Effector memory CD4-positive, alpha-beta T cell (primary cell): ENCODE measurements around the gene GRID2.

ENCODE experiments used
- DNase-seq, 3 donors: peaks; one replicate each; pipeline ENCODE4 v3.0.0-alpha.2; 2020
- H3K27ac ChIP-seq: 2 replicates; pipeline ENCODE4 v1.7.0; 2013; ENCODE audit warnings: mild to moderate bottlenecking, low read length, moderate library complexity; ENCODE audit not compliant: insufficient read depth, poor library complexity, severe bottlenecking
- H3K27me3 ChIP-seq: replicated peaks from 2 replicates; pipeline ENCODE4 v1.7.0; 2013; ENCODE audit warnings: mild to moderate bottlenecking, low read length; ENCODE audit not compliant: insufficient read depth, control insufficient read depth, poor library complexity, severe bottlenecking
- H3K36me3 ChIP-seq: 2 replicates; pipeline ENCODE4 v1.7.0; 2013; ENCODE audit warnings: mild to moderate bottlenecking, low read length, moderate library complexity; ENCODE audit not compliant: control insufficient read depth, insufficient read depth
- H3K4me1 ChIP-seq: 2 replicates; pipeline ENCODE4 v1.7.0; 2013; ENCODE audit warnings: low read length, mild to moderate bottlenecking; ENCODE audit not compliant: control insufficient read depth, insufficient read depth, poor library complexity, severe bottlenecking
- H3K4me3 ChIP-seq: 2 replicates; pipeline ENCODE4 v1.7.0; 2013; ENCODE audit warnings: low read length, low read depth, mild to moderate bottlenecking; ENCODE audit not compliant: insufficient read depth, poor library complexity, severe bottlenecking
- H3K9me3 ChIP-seq: 2 replicates; pipeline ENCODE4 v1.7.0; 2013; ENCODE audit warnings: mild to moderate bottlenecking, low read length, moderate library complexity; ENCODE audit not compliant: control insufficient read depth

GRID2 gene

GRCh38 chr4:93635943-93636342 is 1332.2 kb downstream of the GRID2 start:
- Histone ChIP-seq H3K36me3 (no peaks in the 10 kb centered on the region), H3K27ac (no peak overlapping the region), H3K4me1 (no peaks in the 10 kb centered on the region), H3K27me3 (no peaks in the 10 kb centered on the region), H3K4me3 (no peak overlapping the region), H3K9me3 (no peaks in the 10 kb centered on the region)
- DNase-seq = no peak

- H3K27ac ChIP-seq = no peak overlapping the region
- no peak for DNase-seq
- H3K4me3 ChIP-seq = no peak overlapping the region
- no peaks in the 10 kb centered on the region for H3K27me3 ChIP-seq
- H3K36me3 ChIP-seq = no peaks in the 10 kb centered on the region
- H3K9me3 ChIP-seq = no peaks in the 10 kb centered on the region
- H3K4me1 ChIP-seq = no peaks in the 10 kb centered on the region
Measured at GRCh38 chr4:93645120-93645519, 1341.4 kb downstream of the GRID2 start.

GRCh38 chr4:93646233-93646930 is 1342.6 kb downstream of the GRID2 start:
- Histone ChIP-seq H3K9me3 (no peaks in the 10 kb centered on the region), H3K36me3 (no peaks in the 10 kb centered on the region), H3K4me3 (no peak overlapping the region), H3K27me3 (no peaks in the 10 kb centered on the region), H3K27ac (no peak overlapping the region), H3K4me1 (no peaks in the 10 kb centered on the region)
- no peak for DNase-seq

GRCh38 chr4:93648258-93648657 is 1344.5 kb downstream of the GRID2 start:
- Histone ChIP-seq H3K9me3 (no peaks in the 10 kb centered on the region), H3K27ac (no peak overlapping the region), H3K36me3 (no peaks in the 10 kb centered on the region), H3K27me3 (no peaks in the 10 kb centered on the region), H3K4me1 (no peaks in the 10 kb centered on the region), H3K4me3 (no peak overlapping the region)
- no peak for DNase-seq

- H3K4me1 ChIP-seq = no peaks in the 10 kb centered on the region
- no peak for DNase-seq
- H3K36me3 ChIP-seq = no peaks in the 10 kb centered on the region
- no peak overlapping the region for H3K27ac ChIP-seq
- no peaks in the 10 kb centered on the region for H3K27me3 ChIP-seq
- no peaks in the 10 kb centered on the region for H3K9me3 ChIP-seq
- no peak overlapping the region for H3K4me3 ChIP-seq
Measured at GRCh38 chr4:93649828-93650227, 1346.1 kb downstream of the GRID2 start.

- DNase-seq = no peak
- Histone ChIP-seq H3K4me3 (no peak overlapping the region), H3K36me3 (no peaks in the 10 kb centered on the region), H3K4me1 (no peaks in the 10 kb centered on the region), H3K27ac (no peak overlapping the region), H3K27me3 (no peaks in the 10 kb centered on the region), H3K9me3 (no peaks in the 10 kb centered on the region)
Measured at GRCh38 chr4:93654211-93654610, 1350.4 kb downstream of the GRID2 start.

- Histone ChIP-seq H3K27me3 (no peaks in the 10 kb centered on the region), H3K27ac (no peak overlapping the region), H3K9me3 (no peaks in the 10 kb centered on the region), H3K36me3 (no peaks in the 10 kb centered on the region), H3K4me3 (no peak overlapping the region), H3K4me1 (no peaks in the 10 kb centered on the region)
- no peak for DNase-seq
Measured at GRCh38 chr4:93657527-93657926, 1353.8 kb downstream of the GRID2 start.

- Histone ChIP-seq H3K27ac (no peak overlapping the region), H3K4me3 (no peak overlapping the region), H3K4me1 (no peaks in the 10 kb centered on the region), H3K27me3 (no peaks in the 10 kb centered on the region), H3K9me3 (no peaks in the 10 kb centered on the region), H3K36me3 (no peaks in the 10 kb centered on the region)
- DNase-seq = no peak
Measured at GRCh38 chr4:93658443-93658842, 1354.7 kb downstream of the GRID2 start.

- H3K4me1 ChIP-seq = no peaks in the 10 kb centered on the region
- H3K4me3 ChIP-seq = no peak overlapping the region
- no peaks in the 10 kb centered on the region for H3K36me3 ChIP-seq
- H3K9me3 ChIP-seq = no peaks in the 10 kb centered on the region
- no peak for DNase-seq
- no peak overlapping the region for H3K27ac ChIP-seq
- no peaks in the 10 kb centered on the region for H3K27me3 ChIP-seq
Measured at GRCh38 chr4:93659629-93660028, 1355.9 kb downstream of the GRID2 start.

- H3K27me3 ChIP-seq = no peaks in the 10 kb centered on the region
- no peak overlapping the region for H3K4me3 ChIP-seq
- DNase-seq = no peak
- H3K9me3 ChIP-seq = no peaks in the 10 kb centered on the region
- H3K36me3 ChIP-seq = no peaks in the 10 kb centered on the region
- H3K27ac ChIP-seq = no peak overlapping the region
- no peaks in the 10 kb centered on the region for H3K4me1 ChIP-seq
Measured at GRCh38 chr4:93660036-93660435, 1356.3 kb downstream of the GRID2 start.
